ENCODE data around the gene MTSS2. TPM values are rescaled to one million over a fixed set of nuclear protein-coding genes. Genes with fewer than 3 reads are reported as not detected.

Gene MTSS2
- total RNA-seq, 1 donor = 56.5 TPM

DNA sequence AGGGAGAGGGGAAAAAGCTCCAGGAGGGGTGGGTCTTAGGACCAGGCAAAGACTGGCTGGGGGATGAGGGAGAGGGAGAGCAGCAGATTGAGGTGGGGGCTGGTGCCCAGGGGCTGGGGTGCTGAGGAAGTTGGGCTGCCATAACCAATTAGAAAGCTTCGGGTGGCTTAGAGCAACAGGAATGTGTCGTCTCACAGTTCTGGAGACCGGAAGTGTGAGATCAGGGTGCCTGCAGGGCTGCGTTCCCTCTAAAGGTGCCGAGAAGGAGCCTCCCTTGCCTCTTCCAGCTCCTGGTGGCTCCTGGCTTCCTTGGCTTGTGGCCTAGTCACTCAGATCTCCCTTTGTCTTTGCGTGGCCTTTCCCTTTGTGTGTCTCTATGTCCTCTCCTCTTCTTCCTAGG is 37.2 kb downstream of the MTSS2 start:
- no peaks in the 10 kb centered on the region for H3K79me2 ChIP-seq (ENCODE audit: insufficient read depth, low read length)
- no peak for DNase-seq (ENCODE audit: insufficient read length, low spot score, missing footprints)
- H3K4me2 ChIP-seq (ENCODE audit: insufficient read depth, low read length) = no peak overlapping the region
- H3K4me3 ChIP-seq (ENCODE audit: insufficient read depth, low read length) = no peak overlapping the region
- no peaks in the 10 kb centered on the region for H4K20me1 ChIP-seq (ENCODE audit: insufficient read depth, low read length)
- TF ChIP-seq, protein P1, sequence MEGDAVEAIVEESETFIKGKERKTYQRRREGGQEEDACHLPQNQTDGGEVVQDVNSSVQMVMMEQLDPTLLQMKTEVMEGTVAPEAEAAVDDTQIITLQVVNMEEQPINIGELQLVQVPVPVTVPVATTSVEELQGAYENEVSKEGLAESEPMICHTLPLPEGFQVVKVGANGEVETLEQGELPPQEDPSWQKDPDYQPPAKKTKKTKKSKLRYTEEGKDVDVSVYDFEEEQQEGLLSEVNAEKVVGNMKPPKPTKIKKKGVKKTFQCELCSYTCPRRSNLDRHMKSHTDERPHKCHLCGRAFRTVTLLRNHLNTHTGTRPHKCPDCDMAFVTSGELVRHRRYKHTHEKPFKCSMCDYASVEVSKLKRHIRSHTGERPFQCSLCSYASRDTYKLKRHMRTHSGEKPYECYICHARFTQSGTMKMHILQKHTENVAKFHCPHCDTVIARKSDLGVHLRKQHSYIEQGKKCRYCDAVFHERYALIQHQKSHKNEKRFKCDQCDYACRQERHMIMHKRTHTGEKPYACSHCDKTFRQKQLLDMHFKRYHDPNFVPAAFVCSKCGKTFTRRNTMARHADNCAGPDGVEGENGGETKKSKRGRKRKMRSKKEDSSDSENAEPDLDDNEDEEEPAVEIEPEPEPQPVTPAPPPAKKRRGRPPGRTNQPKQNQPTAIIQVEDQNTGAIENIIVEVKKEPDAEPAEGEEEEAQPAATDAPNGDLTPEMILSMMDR (IDR thresholded peaks at IDR 0.05; ENCODE audit: extremely low read depth, low read depth, low read length) = no peak
- peaks cover 16% of the 10 kb centered on the region for H3K4me1 ChIP-seq (ENCODE audit: insufficient read depth, low read length)
- peak overlapping the region; percentile 28 for H2AFZ ChIP-seq (ENCODE audit: low read length)
- no peak overlapping the region for H3K27ac ChIP-seq (ENCODE audit: low read depth, low read length)
- no peaks in the 10 kb centered on the region for H3K36me3 ChIP-seq (ENCODE audit: insufficient read depth, low read length)
- H3K9me3 ChIP-seq (ENCODE audit: low read depth, low read length) = no peaks in the 10 kb centered on the region
- no peaks in the 10 kb centered on the region for H3K27me3 ChIP-seq (ENCODE audit: insufficient read depth, low read length)

- no peak overlapping the region for H2AFZ ChIP-seq (ENCODE audit: low read length)
- H3K4me1 ChIP-seq (ENCODE audit: insufficient read depth, low read length) = peaks cover 16% of the 10 kb centered on the region
- no peaks in the 10 kb centered on the region for H3K9me3 ChIP-seq (ENCODE audit: low read depth, low read length)
- DNase-seq (ENCODE audit: insufficient read length, low spot score, missing footprints) = peak; percentile 23
- H3K27ac ChIP-seq (ENCODE audit: low read depth, low read length) = no peak overlapping the region
- TF ChIP-seq, protein P1 (IDR thresholded peaks at IDR 0.05; ENCODE audit: extremely low read depth, low read depth, low read length) = no peak
- H4K20me1 ChIP-seq (ENCODE audit: insufficient read depth, low read length) = no peaks in the 10 kb centered on the region
- no peaks in the 10 kb centered on the region for H3K27me3 ChIP-seq (ENCODE audit: insufficient read depth, low read length)
- no peak overlapping the region for H3K4me3 ChIP-seq (ENCODE audit: insufficient read depth, low read length)
- no peak overlapping the region for H3K4me2 ChIP-seq (ENCODE audit: insufficient read depth, low read length)
- H3K79me2 ChIP-seq (ENCODE audit: insufficient read depth, low read length) = no peaks in the 10 kb centered on the region
- H3K36me3 ChIP-seq (ENCODE audit: insufficient read depth, low read length) = no peaks in the 10 kb centered on the region
Measured at GRCh38 chr16:70647441-70648359, 38.2 kb downstream of the MTSS2 start.

DNA sequence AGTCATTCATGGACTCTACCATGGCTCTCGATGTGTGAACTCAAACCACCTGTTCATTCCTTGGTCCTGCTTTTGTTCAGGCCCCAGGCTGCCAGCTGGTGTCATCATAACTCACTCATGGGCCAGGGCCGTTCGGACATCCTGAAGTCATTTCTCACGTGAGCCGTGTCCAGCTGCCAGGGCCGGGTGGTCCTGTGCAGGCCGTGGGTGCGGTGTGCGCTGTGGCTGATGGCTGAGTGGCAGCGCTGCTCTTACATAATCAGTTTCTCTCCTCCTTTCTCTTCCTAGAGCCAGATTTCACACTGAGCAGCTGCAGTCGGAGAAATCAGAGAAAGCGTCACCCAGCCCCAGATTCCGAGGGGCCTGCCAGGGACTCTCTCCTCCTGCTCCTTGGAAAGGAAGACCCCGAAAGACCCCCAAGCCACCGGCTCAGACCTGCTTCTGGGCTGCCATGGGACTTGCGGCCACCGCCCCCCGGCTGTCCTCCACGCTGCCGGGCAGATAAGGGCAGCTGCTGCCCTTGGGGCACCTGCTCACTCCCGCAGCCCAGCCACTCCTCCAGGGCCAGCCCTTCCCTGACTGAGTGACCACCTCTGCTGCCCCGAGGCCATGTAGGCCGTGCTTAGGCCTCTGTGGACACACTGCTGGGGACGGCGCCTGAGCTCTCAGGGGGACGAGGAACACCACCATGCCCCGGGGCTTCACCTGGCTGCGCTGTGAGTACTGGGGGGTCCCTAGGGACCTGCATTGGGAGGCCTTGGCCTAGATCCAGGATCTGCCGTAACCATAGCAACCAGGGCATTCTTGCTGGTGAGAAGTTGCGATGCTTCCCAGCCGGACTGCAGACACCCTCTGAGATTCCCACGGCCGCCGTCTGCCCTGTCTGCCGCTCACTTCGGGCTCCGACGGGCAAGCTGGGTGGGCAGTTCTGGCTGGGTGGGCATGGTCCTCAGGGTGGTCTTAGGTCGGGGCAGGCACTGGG is 39.3 kb downstream of the MTSS2 start, which contains the start of gene IL34:
TSS of gene IL34 (plus strand) at position 300 of the 982 bp plus-strand sequence. CDS start at position 689, 389 bp downstream.
- Histone ChIP-seq H4K20me1 (ENCODE audit: insufficient read depth, low read length) (no peaks in the 10 kb centered on the region), H3K27me3 (ENCODE audit: insufficient read depth, low read length) (no peaks in the 10 kb centered on the region), H3K4me2 (ENCODE audit: insufficient read depth, low read length) (no peak within 1 kb of the TSS), H3K79me2 (ENCODE audit: insufficient read depth, low read length) (no peaks in the 10 kb centered on the region), H3K9me3 (ENCODE audit: low read depth, low read length) (no peaks in the 10 kb centered on the region), H2AFZ (ENCODE audit: low read length) (no peak within 1 kb of the TSS), H3K27ac (ENCODE audit: low read depth, low read length) (no peak within 1 kb of the TSS), H3K4me3 (ENCODE audit: insufficient read depth, low read length) (no peak within 1 kb of the TSS), H3K4me1 (ENCODE audit: insufficient read depth, low read length) (peaks cover 14% of the 10 kb centered on the region), H3K36me3 (ENCODE audit: insufficient read depth, low read length) (no peaks in the 10 kb centered on the region)
- peak; percentile 73 for DNase-seq (ENCODE audit: insufficient read length, low spot score, missing footprints)
- TF ChIP-seq, protein P1 (IDR thresholded peaks at IDR 0.05; ENCODE audit: extremely low read depth, low read depth, low read length) = no peak

All from osteoblast (primary cell).